B cell (primary cell): ENCODE measurements around the gene CDK8. TPM values are rescaled to one million over a fixed set of nuclear protein-coding genes. Genes with fewer than 3 reads are reported as not detected.

Source experiments
- ATAC-seq: fragments of 200-7000 bp; cut with Tn5 transposase; one replicate; pipeline ENCODE4 v1.10.0; 2021; ENCODE audit warnings: low read depth, mild to moderate bottlenecking, moderate number of reproducible peaks, moderate library complexity
- CTCF ChIA-PET: fragments of 350-600 bp; sonication (Branson Sonifier 250); formaldehyde crosslinking; loops from one replicate; lab custom pipeline; 2021; ENCODE audit warnings: antibody characterized with exemption, inconsistent platforms; lab: Charles Lee
- POLR2A ChIA-PET: fragments of 350-600 bp; sonication (Branson Sonifier 250); formaldehyde crosslinking; loops from one replicate; lab custom pipeline; 2021; ENCODE audit warnings: antibody characterized with exemption; lab: Charles Lee
- DNase-seq: peaks from one replicate; pipeline ENCODE4 v3.0.0; 2013
- H2AFZ ChIP-seq: 2 replicates; pipeline ENCODE4 v1.6.1; 2012; ENCODE audit warnings: mild to moderate bottlenecking, low read depth, low read length; ENCODE audit not compliant: insufficient read depth, poor library complexity, severe bottlenecking
- H3K27ac ChIP-seq, 2 donors: 1 replicate in 1 of 2; 2 replicates in 1 of 2; pipeline ENCODE4 v1.5.1; 2012 to 2013; ENCODE audit warnings: low read length in 2 of 2, mild to moderate bottlenecking in 2 of 2, moderate library complexity in 1 of 2
- H3K27me3 ChIP-seq, 4 experiments: fragments of 200-600 bp in 1 of 4; sonication (generic) in 1 of 4; replicated peaks in 1 of 4; 1 replicate in 2 of 4; 2 replicates in 2 of 4; pipeline versions ENCODE4 v1.6.1 to v1.7.0; 2013 to 2016; ENCODE audit warnings: low read length in 3 of 4, mild to moderate bottlenecking in 2 of 4, mixed read lengths in 1 of 4, moderate library complexity in 1 of 4; ENCODE audit not compliant: insufficient read depth in 4 of 4, control insufficient read depth in 3 of 4; ENCODE audit errors: control extremely low read depth in 1 of 4
- H3K36me3 ChIP-seq, 2 experiments: replicated peaks in 1 of 2; 1 replicate in 1 of 2; 2 replicates in 1 of 2; pipeline versions ENCODE4 v1.6.1 to v1.7.1; 2013; ENCODE audit warnings: low read length in 1 of 2; ENCODE audit not compliant: insufficient read depth in 2 of 2, control insufficient read depth in 1 of 2; ENCODE audit errors: control extremely low read depth in 1 of 2, extremely low read depth in 1 of 2
- H3K4me1 ChIP-seq, 2 donors: fragments of 200-600 bp in 1 of 2; sonication (generic) in 1 of 2; 1 replicate in 1 of 2; 2 replicates in 1 of 2; pipeline versions ENCODE4 v1.5.1 to v1.6.1; 2013 to 2017; ENCODE audit warnings: low read length in 2 of 2; ENCODE audit not compliant: control insufficient read depth in 2 of 2, insufficient read depth in 2 of 2
- H3K4me2 ChIP-seq: replicated peaks from 2 replicates; pipeline ENCODE3; 2012; ENCODE audit warnings: mild to moderate bottlenecking, low read depth, low read length; ENCODE audit not compliant: poor library complexity, severe bottlenecking
- H3K4me3 ChIP-seq, 5 experiments: fragments of 200-600 bp in 1 of 5; sonication (generic) in 1 of 5; 1 replicate in 3 of 5; 2 replicates in 2 of 5; pipeline versions ENCODE4 v1.5.1 to v1.7.0; 2011 to 2016; ENCODE audit warnings: low read length in 4 of 5, mild to moderate bottlenecking in 4 of 5, low read depth in 2 of 5, control low read depth in 1 of 5, moderate library complexity in 1 of 5; ENCODE audit not compliant: insufficient read depth in 1 of 5; ENCODE audit errors: control extremely low read depth in 1 of 5, extremely low read depth in 1 of 5
- H3K79me2 ChIP-seq: fragments of 200-600 bp; sonication (generic); one replicate; pipeline ENCODE4 v1.6.0; 2016; ENCODE audit warnings: low read length; ENCODE audit not compliant: control insufficient read depth, insufficient read depth
- H3K9ac ChIP-seq: fragments of 200-600 bp; sonication (generic); 2 replicates; pipeline ENCODE4 v1.6.1; 2017; ENCODE audit warnings: mild to moderate bottlenecking, low read length, moderate library complexity
- H3K9me3 ChIP-seq, 3 donors: one replicate each; pipeline versions ENCODE4 v1.6.1 to v1.7.1; 2013; ENCODE audit warnings: low read length in 2 of 3; ENCODE audit not compliant: control insufficient read depth in 2 of 3, insufficient read depth in 1 of 3; ENCODE audit errors: control extremely low read depth in 1 of 3
- H4K20me1 ChIP-seq: 2 replicates; pipeline ENCODE4 v1.6.0; 2012; ENCODE audit warnings: mild to moderate bottlenecking, low read length; ENCODE audit not compliant: insufficient read depth, control insufficient read depth, poor library complexity, severe bottlenecking
- H3K27ac Mint-ChIP-seq: one replicate; pipeline ENCODE4 v1.8.0; 2021; ENCODE audit warnings: mixed read lengths
- H3K27me3 Mint-ChIP-seq: one replicate; pipeline ENCODE4 v1.8.0; 2021; ENCODE audit warnings: mixed read lengths
- H3K4me1 Mint-ChIP-seq: one replicate; pipeline ENCODE4 v1.8.0; 2021; ENCODE audit warnings: mixed read lengths
- H3K4me3 Mint-ChIP-seq: one replicate; pipeline ENCODE4 v1.8.0; 2021; ENCODE audit warnings: mixed read lengths
- H3K9me3 Mint-ChIP-seq: one replicate; pipeline ENCODE4 v1.8.0; 2022; ENCODE audit warnings: mixed read lengths; ENCODE audit not compliant: insufficient read depth
- EZH2 ChIP-seq: IDR thresholded peaks from 2 replicates; pipeline ENCODE4 v1.6.1; 2012; ENCODE audit warnings: borderline replicate concordance, low read depth, mild to moderate bottlenecking, moderate library complexity, low read length; ENCODE audit not compliant: insufficient read depth, poor library complexity, severe bottlenecking
- WGBS: methylation state at CpG from one replicate; pipeline ENCODE4 v1.1.5; 2013; ENCODE audit warnings: missing lambda C conversion rate; ENCODE audit not compliant: insufficient coverage; 5-methylcytosine and 5-hydroxymethylcytosine counted together
- intact Hi-C: fragments of 100-400 bp; cut with micrococcal nuclease; formaldehyde crosslinking; loops from one replicate; pipeline ENCODE4 v1.10.0; 2022
- polyA plus RNA-seq: library from polyadenylated mRNA; depleted of rRNA; stranded (reverse); fragments of >200 nt; gene quantifications from 2 replicates; pipeline ENCODE4 v1.2.3, GENCODE V29; 2012
- total RNA-seq, 2 donors: library from RNA; stranded (reverse); fragments of 120-200 nt in 1 of 2; gene quantifications; 1 replicate in 1 of 2; 2 replicates in 1 of 2; pipeline versions ENCODE4 v1.2.3 to v1.2.4, GENCODE V29; 2013 to 2022
- TF ChIP-seq, protein P1 (sequence below): fragments of 200-600 bp; IDR thresholded peaks from one replicate; pipeline ENCODE4 v1.8.0; 2022; ENCODE audit warnings: antibody characterized with exemption, mild to moderate bottlenecking

Gene CDK8
- total and polyA plus RNA-seq, 2 donors (not counting 1 experiment from before 2014, with no cell fraction given), result 10.8 to 13.5 TPM

- no peak for DNase-seq
- no peaks in the 10 kb centered on the region for H3K4me1 ChIP-seq
- no peaks in the 10 kb centered on the region for H3K9me3 ChIP-seq
- Mint-ChIP-seq H3K9me3 (no peaks in the 10 kb centered on the region), H3K27me3 (no peaks in the 10 kb centered on the region), H3K4me1 (no peaks in the 10 kb centered on the region), H3K27ac (no peak overlapping the region), H3K4me3 (no peak overlapping the region)
- intact Hi-C loops, result no loop called here
- TF ChIP-seq, protein P1, sequence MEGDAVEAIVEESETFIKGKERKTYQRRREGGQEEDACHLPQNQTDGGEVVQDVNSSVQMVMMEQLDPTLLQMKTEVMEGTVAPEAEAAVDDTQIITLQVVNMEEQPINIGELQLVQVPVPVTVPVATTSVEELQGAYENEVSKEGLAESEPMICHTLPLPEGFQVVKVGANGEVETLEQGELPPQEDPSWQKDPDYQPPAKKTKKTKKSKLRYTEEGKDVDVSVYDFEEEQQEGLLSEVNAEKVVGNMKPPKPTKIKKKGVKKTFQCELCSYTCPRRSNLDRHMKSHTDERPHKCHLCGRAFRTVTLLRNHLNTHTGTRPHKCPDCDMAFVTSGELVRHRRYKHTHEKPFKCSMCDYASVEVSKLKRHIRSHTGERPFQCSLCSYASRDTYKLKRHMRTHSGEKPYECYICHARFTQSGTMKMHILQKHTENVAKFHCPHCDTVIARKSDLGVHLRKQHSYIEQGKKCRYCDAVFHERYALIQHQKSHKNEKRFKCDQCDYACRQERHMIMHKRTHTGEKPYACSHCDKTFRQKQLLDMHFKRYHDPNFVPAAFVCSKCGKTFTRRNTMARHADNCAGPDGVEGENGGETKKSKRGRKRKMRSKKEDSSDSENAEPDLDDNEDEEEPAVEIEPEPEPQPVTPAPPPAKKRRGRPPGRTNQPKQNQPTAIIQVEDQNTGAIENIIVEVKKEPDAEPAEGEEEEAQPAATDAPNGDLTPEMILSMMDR, result no peak
- no peak for TF ChIP-seq EZH2
- H3K9ac ChIP-seq, result no peak overlapping the region
- H3K27me3 ChIP-seq, result no peaks in the 10 kb centered on the region
- no peak overlapping the region for H2AFZ ChIP-seq
- no peak overlapping the region for H3K4me2 ChIP-seq
- H3K79me2 ChIP-seq, result no peaks in the 10 kb centered on the region
- ChIA-PET POLR2A (no interaction called here), CTCF (interaction anchor here (0.6 kb wide), 1 partner anchor 1423 kb away, joined by 3 read pairs; no protein-coding TSS in a partner anchor)
- no CpG with 5 or more reads among the region's 1 CpG for WGBS
- H4K20me1 ChIP-seq, result no peaks in the 10 kb centered on the region
- no peak for ATAC-seq
- H3K36me3 ChIP-seq, result peaks cover 1 to 17% of the 10 kb centered on the region in 2 experiments
- no peak overlapping the region for H3K27ac ChIP-seq
- no peak overlapping the region for H3K4me3 ChIP-seq
Measured at GRCh38 chr13:26400545-26400944, 146.6 kb downstream of the CDK8 start.

DNA sequence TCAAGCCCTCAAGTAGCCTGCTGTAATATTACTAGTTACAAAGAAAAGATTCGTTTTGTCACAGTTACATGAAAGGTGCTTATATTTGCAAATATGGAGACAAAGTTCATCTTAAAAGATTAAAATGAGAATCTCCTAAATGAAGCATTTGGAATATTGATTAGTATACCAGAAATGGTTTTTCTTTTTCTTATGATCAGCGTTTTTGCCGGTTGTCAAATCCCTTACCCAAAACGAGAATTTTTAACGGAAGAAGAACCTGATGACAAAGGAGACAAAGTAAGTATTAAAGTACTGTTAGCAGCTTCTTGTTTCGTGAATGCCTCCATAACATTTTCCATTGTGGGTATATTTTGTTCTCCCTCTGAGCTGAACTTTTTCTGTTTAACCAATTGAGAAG lies 147.1 kb downstream of the CDK8 start:
- WGBS, result no CpG with 5 or more reads among the region's 6 CpGs
- Mint-ChIP-seq H3K27ac (no peak overlapping the region), H3K4me1 (no peaks in the 10 kb centered on the region), H3K27me3 (no peaks in the 10 kb centered on the region), H3K4me3 (no peak overlapping the region), H3K9me3 (no peaks in the 10 kb centered on the region)
- Histone ChIP-seq H2AFZ (no peak overlapping the region), H3K4me1 (no peaks in the 10 kb centered on the region), H3K4me2 (no peak overlapping the region), H3K9me3 (no peaks in the 10 kb centered on the region), H3K9ac (no peak overlapping the region), H3K4me3 (no peak overlapping the region), H3K79me2 (no peaks in the 10 kb centered on the region), H3K36me3 (peaks cover 1 to 17% of the 10 kb centered on the region in 2 experiments), H3K27ac (no peak overlapping the region), H3K27me3 (no peaks in the 10 kb centered on the region), H4K20me1 (no peaks in the 10 kb centered on the region)
- DNase-seq, result no peak
- ChIA-PET POLR2A (interaction anchor here (0.6 kb wide), 1 partner anchor 1739 kb away, joined by 3 read pairs; no protein-coding TSS in a partner anchor), CTCF (no interaction called here)
- TF ChIP-seq, protein P1, result no peak
- TF ChIP-seq EZH2, result no peak
- no peak for ATAC-seq
- intact Hi-C loops, result no loop called here
